PC-3 (cell line): ENCODE results near the gene NIT1. TPM values are rescaled to one million over a fixed set of nuclear protein-coding genes. Genes with fewer than 3 reads are reported as not detected.

ENCODE experiments used
- ATAC-seq: fragments of 200-7000 bp; cut with Tn5 transposase; 2 replicates; pipeline ENCODE4 v1.9.1; 2020; ENCODE audit warnings: mild to moderate bottlenecking, moderate library complexity
- BruUV-seq: library from RNA; stranded (reverse); fragments of 400-500 nt; replicated peaks from 2 replicates; lab custom pipeline; 2021; lab: Mats Ljungman, UMichigan
- CTCF ChIA-PET: fragments of 300-600 bp; sonication (Branson Sonifier 250); formaldehyde crosslinking; loops from one replicate; lab custom pipeline; 2022; ENCODE audit warnings: antibody characterized with exemption; lab: Charles Lee
- POLR2A ChIA-PET: fragments of 300-600 bp; sonication (Branson Sonifier 250); formaldehyde crosslinking; loops from one replicate; lab custom pipeline; 2022; ENCODE audit warnings: antibody characterized with exemption; ENCODE audit not compliant: unreplicated experiment; lab: Charles Lee
- DNase-seq: peaks from one replicate; pipeline ENCODE4 v3.0.0-alpha.2; 2015
- H2AFZ ChIP-seq: fragments of 300-600 bp; sonication (generic); 2 replicates; pipeline ENCODE4 v1.6.0; 2016; ENCODE audit warnings: antibody characterized with exemption, low read length
- H3F3A ChIP-seq: fragments of 300-600 bp; sonication (generic); one replicate; pipeline ENCODE4 v1.6.0; 2017; ENCODE audit warnings: antibody characterized with exemption, low read length, control low read depth, mild to moderate bottlenecking; ENCODE audit not compliant: unreplicated experiment
- H3K27ac ChIP-seq: fragments of 300-600 bp; sonication (generic); 2 replicates; pipeline ENCODE4 v1.5.1; 2016; ENCODE audit warnings: mild to moderate bottlenecking, low read length
- H3K27me3 ChIP-seq: fragments of 300-600 bp; sonication (generic); 2 replicates; pipeline ENCODE4 v1.6.1; 2016; ENCODE audit warnings: low read length, mixed read lengths
- H3K36me3 ChIP-seq: fragments of 300-600 bp; sonication (generic); 2 replicates; pipeline ENCODE4 v1.6.1; 2016; ENCODE audit warnings: low read depth, mixed run types, low read length, mixed read lengths
- H3K4me1 ChIP-seq: fragments of 300-600 bp; sonication (generic); 2 replicates; pipeline ENCODE4 v1.5.1; 2016; ENCODE audit warnings: low read length; ENCODE audit not compliant: insufficient read depth
- H3K4me2 ChIP-seq: fragments of 300-600 bp; sonication (generic); 2 replicates; pipeline ENCODE4 v1.6.0; 2016; ENCODE audit warnings: low read length
- H3K4me3 ChIP-seq: fragments of 300-600 bp; sonication (generic); 2 replicates; pipeline ENCODE4 v1.5.1; 2016; ENCODE audit warnings: mild to moderate bottlenecking, low read length, mixed read lengths
- H3K79me2 ChIP-seq: fragments of 300-600 bp; sonication (generic); 2 replicates; pipeline ENCODE4 v1.6.1; 2017; ENCODE audit warnings: low read length, mixed read lengths
- H3K9ac ChIP-seq: fragments of 300-600 bp; sonication (generic); 2 replicates; pipeline ENCODE4 v1.6.0; 2016; ENCODE audit warnings: mild to moderate bottlenecking, low read length
- H3K9me2 ChIP-seq: fragments of 300-600 bp; sonication (generic); replicated peaks from 2 replicates; pipeline ENCODE4 v1.6.1; 2016; ENCODE audit warnings: mixed run types, low read length, mixed read lengths
- H3K9me3 ChIP-seq: fragments of 300-600 bp; sonication (generic); 2 replicates; pipeline ENCODE4 v1.6.1; 2016; ENCODE audit warnings: low read length, mixed read lengths
- H4K20me1 ChIP-seq: fragments of 300-600 bp; sonication (generic); 2 replicates; pipeline ENCODE4 v1.6.1; 2016; ENCODE audit warnings: low read length, mixed read lengths
- CTCF ChIP-seq: fragments of 300-600 bp; sonication (generic); conservative IDR thresholded peaks from 2 replicates; pipeline ENCODE4 v1.5.1; 2017; ENCODE audit warnings: antibody characterized with exemption, low read depth, mild to moderate bottlenecking, low read length
- EZH2 ChIP-seq: fragments of 300-600 bp; sonication (generic); IDR thresholded peaks from one replicate; pipeline ENCODE4 v1.6.1; 2017; ENCODE audit warnings: antibody characterized with exemption, mild to moderate bottlenecking, low read length; ENCODE audit not compliant: unreplicated experiment
- EZH2phosphoT487 ChIP-seq: fragments of 300-600 bp; sonication (generic); IDR thresholded peaks from 2 replicates; pipeline ENCODE4 v1.6.1; 2018; ENCODE audit warnings: mild to moderate bottlenecking, antibody characterized with exemption, low read length, borderline replicate concordance
- intact Hi-C: fragments of 100-400 bp; cut with micrococcal nuclease; formaldehyde crosslinking; loops from 2 replicates; pipeline ENCODE4 v1.9.0; 2023
- total RNA-seq: library from RNA; depleted of rRNA; stranded (reverse); fragments of >200 nt; gene quantifications from 2 replicates; pipeline ENCODE4 v1.2.3, GENCODE V29; 2014

The NIT1 gene
- total RNA-seq, 1 experiment from 2014 or later, result 18.1 TPM

DNA sequence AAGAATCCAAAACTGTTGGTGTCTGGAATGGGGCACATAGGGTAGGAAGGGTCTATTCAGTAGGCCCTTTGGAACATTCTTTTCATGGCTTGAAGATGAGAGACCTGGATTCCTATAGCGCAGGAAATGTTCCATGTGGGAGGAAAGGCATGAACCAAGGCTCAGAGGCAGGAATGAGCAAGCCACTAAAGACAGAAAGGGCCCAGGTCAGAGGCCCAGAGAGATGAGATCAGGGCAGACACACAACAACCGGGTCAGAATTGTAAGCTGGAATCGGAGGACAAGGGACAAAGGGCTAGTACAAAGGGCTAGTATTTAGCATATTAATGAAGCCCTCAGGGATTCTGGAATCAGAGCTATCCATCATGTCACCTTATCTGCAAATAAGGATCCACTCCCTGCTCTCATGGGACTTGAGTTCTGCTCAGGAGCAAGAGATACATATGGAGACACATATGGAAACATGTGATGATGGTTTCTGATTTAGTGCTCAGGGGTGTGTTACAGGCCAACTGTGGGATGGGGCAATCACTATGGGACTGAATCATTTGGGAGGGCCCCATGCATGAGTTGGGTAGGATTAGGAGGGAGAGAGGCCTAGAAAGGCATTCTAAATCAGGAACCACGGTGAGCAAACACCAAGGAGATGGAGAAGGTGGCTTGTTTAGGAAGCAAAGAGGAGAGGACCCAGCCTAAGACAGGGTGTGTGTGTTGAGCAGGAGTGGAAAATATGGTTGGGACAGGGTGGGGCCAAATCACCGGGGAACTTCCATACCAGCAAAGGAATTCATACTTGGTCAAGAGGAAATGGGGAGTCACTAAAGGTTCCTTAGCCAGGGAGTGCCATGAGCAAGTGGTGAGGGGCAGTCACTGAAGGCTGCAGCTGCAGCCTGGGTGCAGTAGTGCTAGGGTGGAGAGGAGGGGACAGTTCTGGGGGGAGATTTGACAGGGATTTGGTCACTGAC, 37.2 kb upstream of the NIT1 start:
- POLR2A ChIA-PET, result interaction anchor here (0.6 kb wide), 1 partner anchor 59 kb away, joined by 3 read pairs; no protein-coding TSS in a partner anchor
- no peak overlapping the region for H3K4me3 ChIP-seq
- H3K27ac ChIP-seq, result no peak overlapping the region
- ATAC-seq (no peak), DNase-seq (no peak)
- H3K4me1 ChIP-seq, result peaks cover 50% of the 10 kb centered on the region
- no peaks in the 10 kb centered on the region for H4K20me1 ChIP-seq
- BruUV-seq, result no TSS peak
- H3K27me3 ChIP-seq, result no peaks in the 10 kb centered on the region
- H3K79me2 ChIP-seq, result no peaks in the 10 kb centered on the region
- intact Hi-C loops, result no loop called here
- no peak for TF ChIP-seq EZH2phosphoT487
- no peak for TF ChIP-seq CTCF
- no peak for TF ChIP-seq EZH2
- CTCF ChIA-PET, result no interaction called here
- H3K4me2 ChIP-seq, result no peak overlapping the region
- H3F3A ChIP-seq, result no peaks in the 10 kb centered on the region
- no peak overlapping the region for H2AFZ ChIP-seq
- no peaks in the 10 kb centered on the region for H3K9me2 ChIP-seq
- no peak overlapping the region for H3K9ac ChIP-seq
- no peaks in the 10 kb centered on the region for H3K36me3 ChIP-seq
- H3K9me3 ChIP-seq, result no peaks in the 10 kb centered on the region

GRCh38 chr1:161081519-161081918, 36.4 kb upstream of the NIT1 start:
- Histone ChIP-seq H3F3A (no peaks in the 10 kb centered on the region), H3K9me3 (no peaks in the 10 kb centered on the region), H2AFZ (no peak overlapping the region), H3K4me3 (no peak overlapping the region), H3K4me1 (peaks cover 57% of the 10 kb centered on the region), H3K9me2 (no peaks in the 10 kb centered on the region), H3K27ac (no peak overlapping the region), H3K27me3 (no peaks in the 10 kb centered on the region), H3K4me2 (no peak overlapping the region), H3K9ac (no peak overlapping the region), H3K79me2 (0 out of 2 replicates have a peak, but pooled peaks cover 6% of the 10 kb centered on the region), H3K36me3 (no peaks in the 10 kb centered on the region), H4K20me1 (no peaks in the 10 kb centered on the region)
- ChIA-PET CTCF (no interaction called here), POLR2A (interaction anchor here (0.6 kb wide), 1 partner anchor 60 kb away, joined by 3 read pairs; no protein-coding TSS in a partner anchor)
- TF ChIP-seq CTCF (no peak), EZH2 (no peak), EZH2phosphoT487 (no peak)
- intact Hi-C loops, result no loop called here
- no TSS peak for BruUV-seq
- no peak for ATAC-seq
- DNase-seq, result no peak
